Neuronal stem cell (in vitro differentiated cells): ENCODE results near the gene SLC30A2.
A peak's percentile ranks its signal among the peaks of the same experiment; 100 is the strongest.

ENCODE experiments used
- DNase-seq: peaks from one replicate; pipeline ENCODE4 v3.0.0-alpha.2; 2013; ENCODE audit warnings: low spot score
- H2AFZ ChIP-seq: one replicate; pipeline ENCODE4 v1.6.1; 2013; ENCODE audit warnings: mild to moderate bottlenecking, low read length, inconsistent platforms
- H2AK5ac ChIP-seq: 2 replicates; pipeline ENCODE4 v1.6.1; 2013; ENCODE audit warnings: low read depth, mild to moderate bottlenecking, inconsistent platforms, low read length, moderate library complexity, mixed read lengths
- H2BK120ac ChIP-seq: 2 replicates; pipeline ENCODE4 v1.6.1; 2013; ENCODE audit warnings: low read depth, mild to moderate bottlenecking, inconsistent platforms, low read length, moderate library complexity, mixed read lengths
- H2BK12ac ChIP-seq: one replicate; pipeline ENCODE4 v1.6.1; 2013; ENCODE audit warnings: low read length, inconsistent platforms
- H2BK15ac ChIP-seq: 2 replicates; pipeline ENCODE4 v1.6.1; 2013; ENCODE audit warnings: mild to moderate bottlenecking, low read length, inconsistent platforms, mixed read lengths
- H2BK5ac ChIP-seq: one replicate; pipeline ENCODE4 v1.6.1; 2013; ENCODE audit warnings: inconsistent platforms, mild to moderate bottlenecking, low read length, moderate library complexity
- H3K14ac ChIP-seq: one replicate; pipeline ENCODE4 v1.6.1; 2013; ENCODE audit warnings: low read length, inconsistent platforms
- H3K18ac ChIP-seq: 2 replicates; pipeline ENCODE4 v1.6.1; 2013; ENCODE audit warnings: low read length, inconsistent platforms
- H3K23ac ChIP-seq: 2 replicates; pipeline ENCODE4 v1.6.1; 2013; ENCODE audit warnings: low read depth, mild to moderate bottlenecking, mixed read lengths, low read length, inconsistent platforms; ENCODE audit not compliant: poor library complexity
- H3K27ac ChIP-seq: replicated peaks from 3 replicates; pipeline ENCODE4 v1.5.1; 2013; ENCODE audit warnings: low read length, inconsistent platforms
- H3K27me3 ChIP-seq, 3 experiments: 2 replicates each; pipeline ENCODE4 v1.6.1; 2013; ENCODE audit warnings: low read length in 3 of 3, mild to moderate bottlenecking in 2 of 3, inconsistent platforms in 1 of 3, low read depth in 1 of 3, mixed read lengths in 1 of 3, moderate library complexity in 1 of 3; ENCODE audit not compliant: control insufficient read depth in 3 of 3, insufficient read depth in 3 of 3
- H3K36me3 ChIP-seq, 2 donors: replicated peaks in 1 of 2; 2 replicates each; pipeline ENCODE4 v1.6.1; 2013; ENCODE audit warnings: low read length in 2 of 2; ENCODE audit not compliant: control insufficient read depth in 2 of 2, insufficient read depth in 2 of 2
- H3K4ac ChIP-seq: 2 replicates; pipeline ENCODE4 v1.6.1; 2013; ENCODE audit warnings: inconsistent platforms, mild to moderate bottlenecking, low read length, moderate library complexity
- H3K4me1 ChIP-seq, 2 donors: 1 replicate in 1 of 2; 2 replicates in 1 of 2; pipeline ENCODE4 v1.6.1; 2013; ENCODE audit warnings: low read length in 2 of 2, low read depth in 1 of 2; ENCODE audit not compliant: control insufficient read depth in 2 of 2, insufficient read depth in 1 of 2
- H3K4me2 ChIP-seq: one replicate; pipeline ENCODE4 v1.6.1; 2013; ENCODE audit warnings: mild to moderate bottlenecking, low read length, inconsistent platforms; ENCODE audit not compliant: insufficient read depth, poor library complexity, severe bottlenecking
- H3K4me3 ChIP-seq, 2 donors: 2 replicates each; pipeline ENCODE4 v1.5.1; 2013; ENCODE audit warnings: low read length in 2 of 2, mild to moderate bottlenecking in 2 of 2, inconsistent platforms in 1 of 2, moderate library complexity in 1 of 2
- H3K79me1 ChIP-seq: one replicate; pipeline ENCODE4 v1.6.1; 2013; ENCODE audit warnings: low read depth, mild to moderate bottlenecking, inconsistent platforms, low read length, moderate library complexity
- H3K9ac ChIP-seq: one replicate; pipeline ENCODE4 v1.6.1; 2013; ENCODE audit warnings: mild to moderate bottlenecking, low read depth, low read length, inconsistent platforms; ENCODE audit not compliant: poor library complexity
- H3K9me3 ChIP-seq, 2 donors: replicated peaks in 1 of 2; 2 replicates each; pipeline versions ENCODE3 to v1.6.1; 2013; ENCODE audit warnings: low read length in 2 of 2, mild to moderate bottlenecking in 2 of 2, inconsistent platforms in 1 of 2, low read depth in 1 of 2, mixed read lengths in 1 of 2, moderate library complexity in 1 of 2; ENCODE audit not compliant: control insufficient read depth in 2 of 2, insufficient read depth in 1 of 2
- H4K8ac ChIP-seq: one replicate; pipeline ENCODE4 v1.6.1; 2013; ENCODE audit warnings: low read depth, mild to moderate bottlenecking, inconsistent platforms, low read length, moderate library complexity
- H4K91ac ChIP-seq: one replicate; pipeline ENCODE4 v1.6.1; 2013; ENCODE audit warnings: low read length, low read depth, mild to moderate bottlenecking, inconsistent platforms; ENCODE audit not compliant: poor library complexity
- WGBS, 2 donors: extraction: QIAGEN DNeasy Blood & Tissue Kit; methylation state at CpG; one replicate each; pipeline ENCODE4 v1.1.7; 2013; ENCODE audit warnings: missing lambda C conversion rate in 2 of 2, mixed read lengths in 1 of 2; ENCODE audit not compliant: insufficient read length in 2 of 2, insufficient replicate concordance in 1 of 2; ENCODE audit errors: extremely low coverage in 2 of 2; 5-methylcytosine and 5-hydroxymethylcytosine counted together

Gene SLC30A2

GRCh38 chr1:26016258-26016952, 29.5 kb downstream of the SLC30A2 start:
- no CpG with 5 or more reads among the region's 10 CpGs for WGBS, 2 donors
- H3K4me2 ChIP-seq = no peak overlapping the region
- no peak overlapping the region for H2AK5ac ChIP-seq
- no peak overlapping the region for H3K4me3 ChIP-seq
- no peak overlapping the region for H2BK12ac ChIP-seq
- H3K23ac ChIP-seq = no peak overlapping the region
- H3K14ac ChIP-seq = no peak overlapping the region
- no peak overlapping the region for H3K18ac ChIP-seq
- H3K79me1 ChIP-seq = no peaks in the 10 kb centered on the region
- DNase-seq = no peak
- H3K27ac ChIP-seq = no peak overlapping the region
- H3K4me1 ChIP-seq = peaks cover 4 to 44% of the 10 kb centered on the region in 2 donors
- peak overlapping the region; percentile 70 for H2AFZ ChIP-seq
- no peak overlapping the region for H2BK120ac ChIP-seq
- H2BK5ac ChIP-seq = no peak overlapping the region
- no peaks in the 10 kb centered on the region for H3K9me3 ChIP-seq
- no peaks in the 10 kb centered on the region for H3K36me3 ChIP-seq
- H4K8ac ChIP-seq = no peak overlapping the region
- no peaks in the 10 kb centered on the region for H3K27me3 ChIP-seq
- no peak overlapping the region for H3K9ac ChIP-seq
- no peak overlapping the region for H3K4ac ChIP-seq
- H2BK15ac ChIP-seq = no peak overlapping the region
- no peak overlapping the region for H4K91ac ChIP-seq

DNA sequence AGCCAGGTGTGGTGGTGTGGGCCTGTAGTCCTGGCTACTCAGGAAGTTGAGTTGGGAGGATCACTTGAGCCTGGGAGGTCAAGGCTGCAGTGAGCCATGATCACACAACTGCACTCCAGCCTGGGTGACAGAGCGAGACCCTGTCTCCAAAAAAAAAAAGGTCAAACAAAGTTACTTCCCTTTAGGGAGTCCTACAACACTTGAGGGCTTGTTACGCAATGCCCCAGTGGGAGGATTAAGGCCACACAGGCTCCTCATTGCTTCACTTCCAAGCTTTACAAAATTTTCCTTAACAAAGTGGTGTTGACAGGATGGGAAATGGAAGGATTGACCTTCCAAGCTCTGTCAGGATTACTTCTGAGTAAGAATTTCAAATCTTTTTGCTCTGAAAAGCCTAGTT, 30.6 kb downstream of the SLC30A2 start:
- H3K79me1 ChIP-seq = no peaks in the 10 kb centered on the region
- no peak overlapping the region for H3K9ac ChIP-seq
- H4K91ac ChIP-seq = no peak overlapping the region
- H2BK120ac ChIP-seq = no peak overlapping the region
- H2BK15ac ChIP-seq = no peak overlapping the region
- no peak overlapping the region for H2BK12ac ChIP-seq
- no peak overlapping the region for H2AFZ ChIP-seq
- H3K14ac ChIP-seq = no peak overlapping the region
- no peak for DNase-seq
- no peak overlapping the region for H3K4me2 ChIP-seq
- no peak overlapping the region for H3K4ac ChIP-seq
- no CpG with 5 or more reads among the region's 2 CpGs for WGBS, 2 donors
- H3K36me3 ChIP-seq = no peaks in the 10 kb centered on the region
- peaks cover 4 to 37% of the 10 kb centered on the region in 2 donors for H3K4me1 ChIP-seq
- H4K8ac ChIP-seq = no peak overlapping the region
- no peak overlapping the region for H2AK5ac ChIP-seq
- no peaks in the 10 kb centered on the region for H3K9me3 ChIP-seq
- no peak overlapping the region for H3K23ac ChIP-seq
- H3K27ac ChIP-seq = no peak overlapping the region
- no peaks in the 10 kb centered on the region for H3K27me3 ChIP-seq
- H3K18ac ChIP-seq = no peak overlapping the region
- H2BK5ac ChIP-seq = no peak overlapping the region
- no peak overlapping the region for H3K4me3 ChIP-seq

GRCh38 chr1:26014179-26014578, 31.7 kb downstream of the SLC30A2 start:
- Histone ChIP-seq H3K14ac (no peak overlapping the region), H3K36me3 (no peaks in the 10 kb centered on the region), H3K4me2 (no peak overlapping the region), H2AFZ (no peak overlapping the region), H3K27me3 (no peaks in the 10 kb centered on the region), H3K9me3 (no peaks in the 10 kb centered on the region), H2BK5ac (no peak overlapping the region), H3K18ac (no peak overlapping the region), H3K23ac (no peak overlapping the region), H3K4me1 (peaks cover 4 to 27% of the 10 kb centered on the region in 2 donors), H4K8ac (no peak overlapping the region), H2BK120ac (no peak overlapping the region), H2AK5ac (no peak overlapping the region), H3K9ac (no peak overlapping the region), H3K79me1 (no peaks in the 10 kb centered on the region), H2BK15ac (no peak overlapping the region), H3K4me3 (no peak overlapping the region), H2BK12ac (no peak overlapping the region), H3K4ac (no peak overlapping the region), H4K91ac (no peak overlapping the region), H3K27ac (no peak overlapping the region)
- no CpG with 5 or more reads among the region's 2 CpGs for WGBS, 2 donors
- DNase-seq = no peak

DNA sequence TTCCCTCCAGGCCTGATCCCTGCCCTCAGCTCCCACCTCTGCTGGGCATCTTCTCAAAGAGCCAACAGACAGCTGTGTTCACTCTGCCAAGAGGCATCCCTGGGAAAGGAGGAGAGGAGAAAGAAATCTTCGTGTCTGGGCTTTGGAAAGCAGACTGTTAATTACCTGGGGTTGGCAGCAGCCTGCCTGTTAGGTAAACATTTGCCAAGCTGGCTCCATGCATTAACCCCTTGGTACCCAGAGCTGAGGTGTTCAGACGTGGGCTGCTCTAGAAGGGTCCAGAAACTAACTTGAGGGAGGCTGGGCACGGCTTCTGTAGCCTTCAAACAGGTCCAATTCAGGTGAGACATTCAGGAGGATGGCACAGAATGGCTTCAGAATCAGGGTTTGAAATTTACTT, 33.1 kb downstream of the SLC30A2 start:
- Histone ChIP-seq H3K36me3 (no peaks in the 10 kb centered on the region), H3K4me1 (peaks cover 4 to 20% of the 10 kb centered on the region in 2 donors), H3K4ac (no peak overlapping the region), H3K4me3 (no peak overlapping the region), H2AFZ (no peak overlapping the region), H3K23ac (no peak overlapping the region), H2BK15ac (no peak overlapping the region), H3K9me3 (no peaks in the 10 kb centered on the region), H3K14ac (no peak overlapping the region), H3K4me2 (no peak overlapping the region), H4K8ac (no peak overlapping the region), H2BK5ac (no peak overlapping the region), H2BK12ac (no peak overlapping the region), H2AK5ac (no peak overlapping the region), H3K27me3 (no peaks in the 10 kb centered on the region), H3K18ac (no peak overlapping the region), H4K91ac (no peak overlapping the region), H3K9ac (no peak overlapping the region), H3K79me1 (no peaks in the 10 kb centered on the region), H2BK120ac (no peak overlapping the region), H3K27ac (no peak overlapping the region)
- no CpG with 5 or more reads among the region's 3 CpGs for WGBS, 2 donors
- no peak for DNase-seq
